Colonic mucosa (tissue), 4 donors: ENCODE results near the gene NEGR1. TPM values are rescaled to one million over a fixed set of nuclear protein-coding genes. Genes with fewer than 3 reads are reported as not detected.

Experiments used
- DNase-seq: peaks from one replicate; pipeline ENCODE4 v3.0.0-alpha.2; 2020
- H3K27ac ChIP-seq: fragments of 200-600 bp; one replicate; pipeline ENCODE4 v1.8.0; 2021
- H3K27me3 ChIP-seq: fragments of 200-600 bp; one replicate; pipeline ENCODE4 v1.8.0; 2021
- H3K36me3 ChIP-seq: fragments of 200-600 bp; one replicate; pipeline ENCODE4 v1.8.0; 2021
- H3K4me1 ChIP-seq: fragments of 200-600 bp; one replicate; pipeline ENCODE4 v1.8.0; 2021; ENCODE audit warnings: mild to moderate bottlenecking
- H3K4me3 ChIP-seq: fragments of 200-600 bp; one replicate; pipeline ENCODE4 v1.8.0; 2021
- H3K9ac ChIP-seq, 2 donors: one replicate each; pipeline ENCODE4 v1.7.0; 2013; ENCODE audit warnings: control low read depth in 2 of 2, low read depth in 2 of 2, low read length in 2 of 2
- H3K9me3 ChIP-seq: fragments of 200-600 bp; one replicate; pipeline ENCODE4 v1.8.0; 2021
- CTCF ChIP-seq: fragments of 200-600 bp; IDR thresholded peaks from one replicate; pipeline ENCODE4 v1.8.0; 2022; ENCODE audit warnings: antibody characterized with exemption, mild to moderate bottlenecking
- intact Hi-C: fragments of 100-400 bp; cut with DNase I; formaldehyde crosslinking; loops from one replicate; pipeline ENCODE4 v1.14.1; 2022
- total RNA-seq, 2 donors: library from RNA; stranded (reverse); fragmentation: NEBNext Ultra II Directional in 1 of 2; extraction: Animal tissue kit (Norgen Biotek cat#: 25700) in 1 of 2; gene quantifications; one replicate each; pipeline ENCODE4 v1.2.1, GENCODE V29; 2021
- donor health status: healthy.
- donor health status: DM: no; HTN: no; CAD: no.
- donor health status: DM: no; HTN: no; CAD: no.

The NEGR1 gene
- total RNA-seq, 2 donors from 2014 or later: 4.0 to 9.2 TPM

- TF ChIP-seq CTCF: no peak
- no peaks in the 10 kb centered on the region for H3K4me1 ChIP-seq
- no peaks in the 10 kb centered on the region for H3K36me3 ChIP-seq
- no peak overlapping the region for H3K27ac ChIP-seq
- intact Hi-C loops: no loop called here
- no peak overlapping the region for H3K9ac ChIP-seq
- no peak for DNase-seq
- no peaks in the 10 kb centered on the region for H3K9me3 ChIP-seq
- no peak overlapping the region for H3K4me3 ChIP-seq
- H3K27me3 ChIP-seq: no peaks in the 10 kb centered on the region
Measured at GRCh38 chr1:71435951-71436350, 846.4 kb downstream of the NEGR1 start.

- intact Hi-C loops: no loop called here
- TF ChIP-seq CTCF: no peak
- Histone ChIP-seq H3K27ac (no peak overlapping the region), H3K9ac (no peak overlapping the region), H3K4me3 (no peak overlapping the region), H3K27me3 (no peaks in the 10 kb centered on the region), H3K9me3 (no peaks in the 10 kb centered on the region), H3K36me3 (no peaks in the 10 kb centered on the region), H3K4me1 (no peaks in the 10 kb centered on the region)
- DNase-seq: no peak
Measured at GRCh38 chr1:71434240-71434639, 848.1 kb downstream of the NEGR1 start.

DNA sequence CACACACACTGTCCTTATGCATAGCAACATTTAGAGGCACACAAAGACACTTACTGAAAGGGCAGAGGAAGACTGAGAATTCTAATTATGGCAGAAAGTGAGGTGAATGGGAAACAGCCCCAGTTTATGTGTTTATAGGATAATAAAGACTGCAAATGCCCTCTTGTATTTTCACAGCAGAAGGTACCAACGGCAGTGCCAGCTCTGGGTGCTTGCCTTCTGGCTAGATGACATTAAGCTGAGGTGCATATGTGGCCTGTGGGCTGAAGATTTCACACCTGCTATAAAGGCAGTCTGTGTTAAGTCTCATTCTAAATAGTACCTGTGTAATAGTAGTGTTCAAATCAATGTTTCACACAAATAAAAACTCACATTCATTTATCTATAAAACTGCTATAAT, 854.3 kb downstream of the NEGR1 start:
- H3K4me1 ChIP-seq: no peaks in the 10 kb centered on the region
- H3K27ac ChIP-seq: no peak overlapping the region
- no peak for TF ChIP-seq CTCF
- no peaks in the 10 kb centered on the region for H3K27me3 ChIP-seq
- H3K4me3 ChIP-seq: no peak overlapping the region
- no peaks in the 10 kb centered on the region for H3K36me3 ChIP-seq
- no peak for DNase-seq
- intact Hi-C loops: no loop called here
- H3K9ac ChIP-seq: no peak overlapping the region
- H3K9me3 ChIP-seq: no peaks in the 10 kb centered on the region

- no peaks in the 10 kb centered on the region for H3K27me3 ChIP-seq
Measured at GRCh38 chr1:71427066-71427465, 855.3 kb downstream of the NEGR1 start.

DNA sequence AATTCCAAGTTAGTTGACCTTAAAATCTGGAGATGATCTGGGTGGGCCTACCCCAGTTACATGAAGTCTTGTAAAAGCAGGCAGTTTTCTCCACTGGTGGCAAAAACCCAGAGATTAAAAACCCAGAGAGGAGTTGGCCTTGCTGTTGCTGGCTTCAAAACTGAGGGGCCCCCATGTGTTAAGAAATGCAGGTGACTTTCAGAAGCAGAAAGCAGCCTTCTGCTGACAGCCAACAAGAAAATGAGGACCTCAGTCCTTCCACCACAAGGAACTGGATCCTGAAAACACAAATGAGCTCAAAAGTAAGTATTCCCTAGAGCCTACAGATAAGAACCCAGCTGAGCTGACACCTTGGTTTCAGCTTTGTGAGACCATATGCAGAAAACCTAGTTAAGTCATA, 857.8 kb downstream of the NEGR1 start:
- no peaks in the 10 kb centered on the region for H3K9me3 ChIP-seq
- H3K9ac ChIP-seq: no peak overlapping the region
- H3K27me3 ChIP-seq: no peaks in the 10 kb centered on the region
- no peak overlapping the region for H3K4me3 ChIP-seq
- no peak for DNase-seq
- H3K36me3 ChIP-seq: no peaks in the 10 kb centered on the region
- H3K27ac ChIP-seq: no peak overlapping the region
- intact Hi-C loops: no loop called here
- no peak for TF ChIP-seq CTCF
- H3K4me1 ChIP-seq: no peaks in the 10 kb centered on the region

More at GRCh38 chr1:71427066-71427465, 855.3 kb downstream of the NEGR1 start:
- no peak for TF ChIP-seq CTCF
- no peak overlapping the region for H3K27ac ChIP-seq
- no peaks in the 10 kb centered on the region for H3K9me3 ChIP-seq
- H3K36me3 ChIP-seq: no peaks in the 10 kb centered on the region
- H3K4me3 ChIP-seq: no peak overlapping the region
- no peaks in the 10 kb centered on the region for H3K4me1 ChIP-seq
- intact Hi-C loops: no loop called here
- no peak for DNase-seq
- no peak overlapping the region for H3K9ac ChIP-seq

DNA sequence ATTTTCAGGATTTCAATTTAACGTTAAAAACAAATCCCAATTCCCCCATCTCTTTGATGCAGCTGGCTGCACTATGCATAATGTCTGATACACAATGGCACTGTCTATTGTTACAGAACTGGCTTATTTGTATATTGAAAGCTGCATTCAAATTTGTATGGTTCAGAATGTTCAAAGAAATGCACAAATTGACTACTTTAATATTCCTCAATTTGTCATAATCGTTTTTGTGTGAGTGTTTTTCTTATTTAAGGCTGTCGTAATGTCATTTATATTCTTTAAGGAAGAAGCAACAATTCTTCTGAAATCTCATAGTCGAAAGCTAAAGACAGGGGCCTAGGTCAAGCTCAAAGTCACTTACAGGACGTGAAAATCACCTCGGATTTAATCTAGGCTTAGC, 860.1 kb downstream of the NEGR1 start:
- H3K27me3 ChIP-seq: no peaks in the 10 kb centered on the region

More for the DNA sequence above, 860.1 kb downstream of the NEGR1 start:
- no peak for DNase-seq
- Histone ChIP-seq H3K9ac (no peak overlapping the region), H3K4me3 (no peak overlapping the region), H3K36me3 (no peaks in the 10 kb centered on the region), H3K9me3 (no peaks in the 10 kb centered on the region), H3K4me1 (no peaks in the 10 kb centered on the region), H3K27ac (no peak overlapping the region)
- intact Hi-C loops: no loop called here
- no peak for TF ChIP-seq CTCF
